Neural cell (in vitro differentiated cells): ENCODE measurements around the gene ADD1.

Experiments
- EP300 ChIP-seq: fragments of 450-650 bp; conservative IDR thresholded peaks from 2 replicates; pipeline ENCODE4 v1.6.1; 2014; ENCODE audit warnings: antibody characterized with exemption, mild to moderate bottlenecking, moderate library complexity; ENCODE audit not compliant: poor library complexity, severe bottlenecking
- EZH2 ChIP-seq: fragments of 200-600, 300-800 bp; shearing (Covaris generic), sonication (generic); IDR thresholded peaks from 2 replicates; pipeline ENCODE4 v1.6.1; 2014; ENCODE audit warnings: antibody characterized with exemption, low read length, borderline replicate concordance, mild to moderate bottlenecking; ENCODE audit not compliant: insufficient read depth, poor library complexity, severe bottlenecking
- MXI1 ChIP-seq: fragments of 450-650 bp; conservative IDR thresholded peaks from 2 replicates; pipeline ENCODE4 v1.6.1; 2014; ENCODE audit warnings: antibody characterized with exemption, mild to moderate bottlenecking; ENCODE audit not compliant: poor library complexity, severe bottlenecking
- POLR2AphosphoS5 ChIP-seq: IDR thresholded peaks from 2 replicates; pipeline ENCODE4 v1.6.1; 2012
- RAD21 ChIP-seq: fragments of 450-650 bp; conservative IDR thresholded peaks from 2 replicates; pipeline ENCODE4 v1.6.1; 2014; ENCODE audit warnings: antibody characterized with exemption, mild to moderate bottlenecking, moderate library complexity
- TAF1 ChIP-seq: IDR thresholded peaks from 2 replicates; pipeline ENCODE4 v1.6.1; 2012; ENCODE audit warnings: low read depth
- TF ChIP-seq, protein P1 (sequence below): fragments of 450-650 bp; IDR thresholded peaks from 2 replicates; pipeline ENCODE4 v1.5.1; 2014; ENCODE audit warnings: antibody characterized with exemption, mild to moderate bottlenecking, moderate library complexity; ENCODE audit not compliant: poor library complexity, severe bottlenecking
- TF ChIP-seq, protein P2 (sequence below): IDR thresholded peaks from 2 replicates; pipeline ENCODE4 v1.6.1; 2012; ENCODE audit warnings: borderline replicate concordance

DNA sequence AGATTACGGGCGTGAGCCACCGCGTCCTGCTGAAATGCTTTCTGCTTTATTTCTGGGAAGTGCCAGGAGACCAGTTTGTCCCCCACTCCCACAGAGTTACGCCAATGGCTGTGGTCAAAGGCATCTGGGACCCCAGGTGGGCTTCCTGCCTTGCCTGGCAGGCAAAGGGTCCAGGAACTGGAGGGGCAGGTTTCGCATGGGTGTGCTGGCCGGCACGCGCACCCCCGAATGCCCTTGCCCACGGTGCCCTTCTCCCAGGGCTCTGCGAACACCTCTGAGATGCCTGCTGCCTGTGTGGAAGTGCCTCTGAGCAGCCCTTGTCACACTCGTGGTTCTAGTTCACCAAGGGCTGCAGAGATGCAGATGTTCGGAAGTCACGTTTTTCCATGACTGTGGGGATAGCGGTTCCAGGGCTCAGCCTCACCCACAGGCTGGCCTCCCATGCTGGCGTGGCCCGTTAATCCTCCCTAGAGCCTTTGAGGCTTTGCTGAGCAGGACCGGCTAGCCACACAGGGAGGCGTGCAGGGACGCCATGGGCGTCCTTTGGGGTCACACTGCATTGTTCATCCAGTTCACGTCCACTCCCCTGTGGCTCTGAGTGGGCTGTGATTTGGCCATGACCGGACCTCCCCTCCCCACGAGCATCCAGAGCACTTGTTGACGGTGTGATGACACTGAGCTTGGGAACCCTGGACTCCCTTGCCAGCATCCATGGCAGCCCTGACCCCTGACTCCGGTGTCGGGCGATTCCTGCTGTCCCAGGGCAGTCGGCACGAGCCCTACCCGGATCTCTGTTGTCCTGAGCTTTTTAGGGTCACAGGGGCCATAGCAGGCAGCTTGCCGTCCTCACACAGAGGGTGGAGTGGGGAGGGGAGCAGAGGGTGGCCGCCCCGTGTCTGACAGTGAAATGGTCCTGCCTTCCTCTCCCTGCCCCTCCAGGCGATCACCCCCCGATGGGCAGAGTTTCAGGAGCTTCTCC lies 12.7 kb upstream of the ADD1 start:
- TF ChIP-seq, protein P1, sequence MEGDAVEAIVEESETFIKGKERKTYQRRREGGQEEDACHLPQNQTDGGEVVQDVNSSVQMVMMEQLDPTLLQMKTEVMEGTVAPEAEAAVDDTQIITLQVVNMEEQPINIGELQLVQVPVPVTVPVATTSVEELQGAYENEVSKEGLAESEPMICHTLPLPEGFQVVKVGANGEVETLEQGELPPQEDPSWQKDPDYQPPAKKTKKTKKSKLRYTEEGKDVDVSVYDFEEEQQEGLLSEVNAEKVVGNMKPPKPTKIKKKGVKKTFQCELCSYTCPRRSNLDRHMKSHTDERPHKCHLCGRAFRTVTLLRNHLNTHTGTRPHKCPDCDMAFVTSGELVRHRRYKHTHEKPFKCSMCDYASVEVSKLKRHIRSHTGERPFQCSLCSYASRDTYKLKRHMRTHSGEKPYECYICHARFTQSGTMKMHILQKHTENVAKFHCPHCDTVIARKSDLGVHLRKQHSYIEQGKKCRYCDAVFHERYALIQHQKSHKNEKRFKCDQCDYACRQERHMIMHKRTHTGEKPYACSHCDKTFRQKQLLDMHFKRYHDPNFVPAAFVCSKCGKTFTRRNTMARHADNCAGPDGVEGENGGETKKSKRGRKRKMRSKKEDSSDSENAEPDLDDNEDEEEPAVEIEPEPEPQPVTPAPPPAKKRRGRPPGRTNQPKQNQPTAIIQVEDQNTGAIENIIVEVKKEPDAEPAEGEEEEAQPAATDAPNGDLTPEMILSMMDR, result no peak
- TF ChIP-seq EP300, result no peak
- TF ChIP-seq, protein P2, sequence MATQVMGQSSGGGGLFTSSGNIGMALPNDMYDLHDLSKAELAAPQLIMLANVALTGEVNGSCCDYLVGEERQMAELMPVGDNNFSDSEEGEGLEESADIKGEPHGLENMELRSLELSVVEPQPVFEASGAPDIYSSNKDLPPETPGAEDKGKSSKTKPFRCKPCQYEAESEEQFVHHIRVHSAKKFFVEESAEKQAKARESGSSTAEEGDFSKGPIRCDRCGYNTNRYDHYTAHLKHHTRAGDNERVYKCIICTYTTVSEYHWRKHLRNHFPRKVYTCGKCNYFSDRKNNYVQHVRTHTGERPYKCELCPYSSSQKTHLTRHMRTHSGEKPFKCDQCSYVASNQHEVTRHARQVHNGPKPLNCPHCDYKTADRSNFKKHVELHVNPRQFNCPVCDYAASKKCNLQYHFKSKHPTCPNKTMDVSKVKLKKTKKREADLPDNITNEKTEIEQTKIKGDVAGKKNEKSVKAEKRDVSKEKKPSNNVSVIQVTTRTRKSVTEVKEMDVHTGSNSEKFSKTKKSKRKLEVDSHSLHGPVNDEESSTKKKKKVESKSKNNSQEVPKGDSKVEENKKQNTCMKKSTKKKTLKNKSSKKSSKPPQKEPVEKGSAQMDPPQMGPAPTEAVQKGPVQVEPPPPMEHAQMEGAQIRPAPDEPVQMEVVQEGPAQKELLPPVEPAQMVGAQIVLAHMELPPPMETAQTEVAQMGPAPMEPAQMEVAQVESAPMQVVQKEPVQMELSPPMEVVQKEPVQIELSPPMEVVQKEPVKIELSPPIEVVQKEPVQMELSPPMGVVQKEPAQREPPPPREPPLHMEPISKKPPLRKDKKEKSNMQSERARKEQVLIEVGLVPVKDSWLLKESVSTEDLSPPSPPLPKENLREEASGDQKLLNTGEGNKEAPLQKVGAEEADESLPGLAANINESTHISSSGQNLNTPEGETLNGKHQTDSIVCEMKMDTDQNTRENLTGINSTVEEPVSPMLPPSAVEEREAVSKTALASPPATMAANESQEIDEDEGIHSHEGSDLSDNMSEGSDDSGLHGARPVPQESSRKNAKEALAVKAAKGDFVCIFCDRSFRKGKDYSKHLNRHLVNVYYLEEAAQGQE, result no peak
- TF ChIP-seq RAD21, result no peak
- TF ChIP-seq TAF1, result no peak
- TF ChIP-seq POLR2AphosphoS5, result no peak
- no peak for TF ChIP-seq EZH2
- no peak for TF ChIP-seq MXI1
